ENCODE results near the gene PLCG2. TPM values are rescaled to one million over a fixed set of nuclear protein-coding genes. Genes with fewer than 3 reads are reported as not detected.

Gene PLCG2
- total RNA-seq, 1 experiment from 2014 or later = 42.4 TPM

DNA sequence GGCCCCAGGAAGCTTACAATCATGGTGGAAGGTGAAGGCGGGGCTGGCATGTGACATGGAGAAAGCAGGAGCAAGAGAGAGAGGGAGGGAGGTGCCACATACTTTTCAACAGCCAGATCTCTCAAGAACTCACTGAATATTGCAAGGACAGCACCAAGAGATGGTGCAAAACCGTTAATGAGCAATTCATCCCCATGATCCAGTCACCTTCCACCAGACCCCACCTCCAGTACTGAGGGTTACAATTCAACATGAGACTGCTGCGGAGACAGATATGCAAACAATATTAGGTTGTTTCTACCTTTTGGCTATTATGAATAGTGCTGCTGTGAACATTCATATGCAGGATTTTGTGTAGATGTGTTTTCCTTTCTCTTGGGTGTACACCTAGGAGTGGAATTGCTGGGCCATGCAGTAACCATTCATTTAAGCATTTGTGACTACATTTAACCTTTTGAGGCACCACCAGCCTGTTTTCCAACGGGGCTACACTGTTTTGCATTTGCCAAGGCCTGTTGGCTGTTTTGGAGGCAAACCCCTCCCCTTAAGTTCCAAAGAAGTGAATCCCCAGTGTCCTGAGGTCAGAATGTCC is 28.8 kb downstream of the PLCG2 start:
- in situ Hi-C loops (cut with HindIII; ENCODE audit: low sequenced_read_pairs) = loop anchor here (10.0 kb wide), 1 partner anchor 47 kb away; no protein-coding TSS in a partner anchor
- no peak for DNase-seq (ENCODE audit: low spot score)

DNA sequence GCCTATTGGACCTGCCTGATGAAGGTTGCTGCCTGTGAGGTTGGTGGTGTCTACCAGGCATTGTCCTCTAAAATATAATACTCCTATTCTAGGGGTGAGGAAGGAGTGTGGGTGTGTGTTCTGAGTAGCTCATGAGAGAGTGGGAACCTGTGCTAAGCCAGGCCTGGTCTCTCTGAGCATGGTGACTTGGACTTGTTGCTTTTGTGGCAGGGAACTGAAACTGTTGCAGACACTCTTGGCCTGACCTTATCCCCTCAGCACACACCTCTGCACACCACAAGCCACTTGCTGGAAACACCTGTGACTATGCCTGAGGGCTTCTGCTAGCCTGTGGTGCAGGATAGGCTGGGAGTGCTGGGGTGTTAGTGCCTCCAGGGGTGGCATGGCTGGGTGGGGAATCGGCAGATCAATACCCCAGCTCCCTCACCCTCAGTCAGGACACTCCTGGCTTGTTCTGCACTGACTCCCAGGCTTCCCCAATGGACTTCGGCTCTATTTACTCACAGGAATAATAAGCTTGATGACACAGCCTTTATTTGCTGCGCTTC is 29.9 kb downstream of the PLCG2 start:
- no peak for DNase-seq (ENCODE audit: low spot score)
- in situ Hi-C loops (cut with HindIII; ENCODE audit: low sequenced_read_pairs) = loop anchor here (10.0 kb wide), 1 partner anchor 46 kb away; no protein-coding TSS in a partner anchor

DNA sequence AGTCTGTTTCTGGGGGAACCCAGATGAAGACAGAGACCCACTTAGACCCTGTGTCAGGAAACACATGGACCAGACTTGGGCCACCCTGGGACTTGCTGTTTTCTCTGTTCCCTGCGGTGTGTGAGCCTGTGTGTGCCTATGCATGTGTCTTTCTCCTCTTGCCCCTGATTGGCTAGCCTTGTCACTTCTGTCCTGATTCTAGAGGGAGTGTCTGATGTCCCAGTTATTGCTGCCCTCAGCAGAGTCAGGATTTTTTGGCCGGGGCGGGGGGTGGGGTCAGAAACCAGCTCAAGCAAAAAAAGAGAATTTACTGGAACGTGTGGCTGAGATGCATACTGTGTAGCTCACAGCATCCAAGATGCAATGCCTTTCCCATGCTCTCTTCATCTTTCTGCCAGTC is 30.5 kb downstream of the PLCG2 start:
- in situ Hi-C loops (cut with HindIII; ENCODE audit: low sequenced_read_pairs) = loop anchor here (10.0 kb wide), 1 partner anchor 45 kb away; no protein-coding TSS in a partner anchor

DNA sequence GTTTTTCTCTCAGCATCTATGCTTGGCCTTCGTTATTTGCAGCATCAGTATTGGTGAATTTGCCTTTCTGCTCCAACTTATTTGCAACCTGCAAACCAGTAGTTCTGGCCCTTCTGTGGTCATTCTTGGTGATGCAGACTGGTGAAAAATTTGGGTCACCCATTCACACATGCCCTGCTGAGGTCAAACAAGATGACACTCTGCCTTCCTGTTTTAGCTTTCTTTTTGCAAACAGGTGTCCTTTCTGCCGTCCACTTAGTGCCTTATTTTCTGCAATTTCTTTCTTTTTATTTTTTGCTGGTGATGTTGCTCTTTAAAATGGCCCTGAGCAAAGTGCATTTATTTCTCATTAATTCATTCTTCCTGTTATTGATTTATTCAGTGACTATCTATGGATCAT is 31.3 kb downstream of the PLCG2 start:
- DNase-seq (ENCODE audit: low spot score) = no peak
- in situ Hi-C loops (cut with HindIII; ENCODE audit: low sequenced_read_pairs) = no loop called here

More for the DNA sequence above, 30.5 kb downstream of the PLCG2 start:
- no peak for DNase-seq (ENCODE audit: low spot score)

DNA sequence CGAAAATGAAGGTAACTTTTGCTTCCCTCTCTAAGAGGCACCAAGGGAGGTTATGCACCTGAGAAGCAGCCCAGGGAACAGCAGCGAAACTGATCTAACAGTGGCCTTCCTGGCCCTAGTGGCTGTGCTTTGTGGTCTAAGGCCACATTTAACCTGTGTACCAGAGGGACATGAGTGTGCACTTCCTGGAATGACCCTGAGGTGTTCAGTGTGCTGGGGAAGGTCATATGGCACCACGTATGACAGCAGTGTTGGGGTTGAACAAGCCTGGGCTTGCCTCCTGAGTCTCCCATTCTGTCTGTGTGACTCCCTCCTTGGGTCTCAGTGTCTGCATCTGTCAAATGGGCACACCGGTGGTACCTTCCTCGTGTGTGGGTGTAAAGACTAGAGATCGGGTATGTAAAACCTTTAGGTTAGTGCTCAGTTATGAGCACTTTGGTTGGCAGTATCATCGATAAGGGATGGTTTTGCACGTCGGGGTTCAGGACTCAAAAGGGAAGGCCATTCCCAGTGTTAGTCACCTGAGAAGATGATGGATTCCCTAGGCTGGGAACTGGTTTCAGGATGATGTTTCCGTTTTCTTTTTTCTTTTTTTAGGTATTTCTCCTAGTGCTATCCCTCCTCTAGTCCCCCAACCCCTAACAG is 31.9 kb downstream of the PLCG2 start:
- in situ Hi-C loops (cut with HindIII; ENCODE audit: low sequenced_read_pairs) = no loop called here
- DNase-seq (ENCODE audit: low spot score) = no peak

DNA sequence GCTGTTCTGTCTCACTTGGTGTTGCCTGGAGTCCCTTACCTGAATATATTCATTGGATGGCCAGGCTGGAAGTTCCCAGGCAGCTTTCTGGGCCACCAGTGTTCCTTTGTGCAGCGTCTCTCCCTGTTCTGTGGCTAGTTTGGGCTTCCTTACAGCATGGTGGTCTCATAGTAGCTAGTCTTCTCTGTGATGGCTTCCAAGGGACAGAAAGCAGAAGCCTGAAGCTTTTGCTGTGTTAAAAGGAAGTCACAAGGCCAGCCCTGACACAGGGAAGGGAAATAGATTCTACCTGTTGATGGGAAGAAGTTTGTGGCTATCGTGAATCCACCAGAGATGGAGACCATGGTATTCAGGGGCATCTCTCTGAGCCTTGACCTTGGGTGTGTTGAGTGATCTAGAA is 34.6 kb downstream of the PLCG2 start:
- DNase-seq (ENCODE audit: low spot score) = no peak
- in situ Hi-C loops (cut with HindIII; ENCODE audit: low sequenced_read_pairs) = no loop called here

DNA sequence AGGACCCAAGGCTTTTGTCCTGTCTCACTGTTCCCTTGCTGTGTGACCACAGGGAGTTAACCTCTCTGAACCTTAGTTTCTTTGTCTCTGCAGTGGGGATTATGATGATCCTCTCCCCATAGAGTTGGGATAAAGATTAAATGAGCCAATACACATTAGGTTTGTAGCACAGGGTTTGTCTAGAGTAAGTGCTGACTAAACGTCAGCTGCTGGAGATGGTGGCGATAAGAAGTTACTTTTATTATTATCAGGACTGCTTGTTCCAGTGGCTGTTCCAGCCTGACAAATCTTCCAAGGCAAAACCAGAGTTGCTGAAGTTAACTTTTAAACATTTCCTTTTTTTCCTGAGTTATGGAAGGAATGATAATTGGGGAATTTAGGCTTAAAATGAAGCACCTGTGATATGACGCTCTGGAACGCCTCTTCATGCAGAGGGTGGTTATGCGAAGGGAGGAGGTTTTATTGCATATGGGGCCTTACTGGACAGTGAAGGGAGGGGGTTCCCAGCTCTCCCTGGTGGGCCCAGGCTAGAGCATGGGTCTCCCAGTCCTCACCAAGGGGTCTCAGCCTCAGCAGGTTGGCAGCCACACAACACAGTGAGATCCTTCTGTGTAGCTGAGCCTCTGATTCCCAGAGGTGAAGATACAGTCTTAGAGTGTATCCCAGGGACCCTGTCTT is 35.8 kb downstream of the PLCG2 start:
- in situ Hi-C loops (cut with HindIII; ENCODE audit: low sequenced_read_pairs) = no loop called here
- DNase-seq (ENCODE audit: low spot score) = no peak

DNA sequence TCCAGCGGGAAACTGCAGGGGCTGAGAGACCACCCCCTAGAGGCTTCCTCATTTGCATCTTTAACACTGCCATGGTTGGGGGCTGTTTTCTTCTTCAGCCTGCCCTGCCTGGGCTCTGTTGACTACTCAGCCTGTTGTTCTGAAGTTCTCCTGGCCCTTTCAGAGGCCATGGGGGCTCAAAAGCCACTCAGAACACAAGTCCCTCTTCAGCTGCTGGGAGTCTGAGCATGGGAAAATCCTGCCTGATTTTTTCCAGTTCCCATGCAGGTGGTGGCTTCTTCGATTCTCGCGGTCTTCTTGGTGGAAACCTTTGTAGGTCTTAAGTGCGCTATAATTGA is 36.3 kb downstream of the PLCG2 start:
- in situ Hi-C loops (cut with HindIII; ENCODE audit: low sequenced_read_pairs) = no loop called here
- no peak for DNase-seq (ENCODE audit: low spot score)

DNA sequence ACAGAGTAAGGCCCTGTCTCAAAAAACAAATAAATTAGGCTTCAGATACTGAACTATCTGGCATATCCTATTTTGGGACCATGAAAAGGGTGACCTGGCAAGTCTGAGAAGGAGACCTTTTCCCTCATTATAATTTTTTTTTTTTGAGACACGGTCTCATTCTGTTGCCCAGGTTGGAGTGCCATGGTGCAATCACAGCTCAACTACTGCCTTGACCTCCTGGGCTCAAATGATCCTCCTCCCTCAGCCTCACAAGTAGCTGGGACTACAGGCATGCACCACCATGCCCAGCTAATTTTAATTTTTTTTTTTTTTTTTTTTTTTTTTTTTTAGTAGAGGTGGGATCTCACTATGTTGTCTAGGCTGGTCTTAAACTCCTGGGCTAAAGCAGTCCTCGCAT is 37.3 kb downstream of the PLCG2 start:
- in situ Hi-C loops (cut with HindIII; ENCODE audit: low sequenced_read_pairs) = no loop called here
- DNase-seq (ENCODE audit: low spot score) = no peak

DNA sequence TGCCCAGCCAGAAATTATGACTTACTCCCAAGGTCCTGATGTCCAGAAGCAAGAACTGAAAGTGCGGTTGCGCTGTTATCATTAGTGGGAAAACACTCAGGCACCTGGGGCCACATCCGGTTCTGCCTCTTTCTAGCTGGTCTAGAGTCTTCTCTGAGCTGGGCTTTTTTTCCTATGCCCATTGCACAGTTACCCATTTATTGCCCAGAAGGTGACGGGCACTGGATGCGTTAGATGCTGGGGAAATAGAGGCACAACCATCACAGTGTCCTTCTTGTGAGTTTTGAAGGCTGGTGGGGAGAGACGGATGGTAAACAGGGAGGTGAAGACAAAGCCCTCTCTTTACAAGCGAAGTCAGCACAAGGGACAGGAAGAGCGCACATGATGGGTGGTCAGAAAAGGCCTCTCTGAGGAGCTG is 37.7 kb downstream of the PLCG2 start:
- no peak for DNase-seq (ENCODE audit: low spot score)
- in situ Hi-C loops (cut with HindIII; ENCODE audit: low sequenced_read_pairs) = no loop called here

DNA sequence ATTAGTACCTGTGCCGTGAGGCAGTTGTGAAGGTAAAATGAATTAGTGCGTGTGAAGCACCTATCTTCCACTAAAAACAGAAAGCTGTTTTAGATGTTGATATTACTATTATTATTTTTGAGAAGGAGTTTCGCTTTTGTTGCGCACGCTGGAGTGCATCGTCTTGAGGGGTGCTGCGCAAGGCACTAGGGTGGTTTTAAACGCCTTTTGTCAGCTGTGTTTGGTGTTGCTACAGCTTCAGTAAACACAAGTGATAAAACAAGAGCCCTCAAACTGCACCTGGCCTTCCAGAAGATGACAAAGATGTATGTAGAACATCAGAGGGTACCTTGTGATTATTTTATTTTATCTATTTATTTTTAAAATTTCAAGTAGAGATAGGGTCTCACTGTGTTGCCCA is 38.2 kb downstream of the PLCG2 start:
- in situ Hi-C loops (cut with HindIII; ENCODE audit: low sequenced_read_pairs) = no loop called here
- no peak for DNase-seq (ENCODE audit: low spot score)

DNA sequence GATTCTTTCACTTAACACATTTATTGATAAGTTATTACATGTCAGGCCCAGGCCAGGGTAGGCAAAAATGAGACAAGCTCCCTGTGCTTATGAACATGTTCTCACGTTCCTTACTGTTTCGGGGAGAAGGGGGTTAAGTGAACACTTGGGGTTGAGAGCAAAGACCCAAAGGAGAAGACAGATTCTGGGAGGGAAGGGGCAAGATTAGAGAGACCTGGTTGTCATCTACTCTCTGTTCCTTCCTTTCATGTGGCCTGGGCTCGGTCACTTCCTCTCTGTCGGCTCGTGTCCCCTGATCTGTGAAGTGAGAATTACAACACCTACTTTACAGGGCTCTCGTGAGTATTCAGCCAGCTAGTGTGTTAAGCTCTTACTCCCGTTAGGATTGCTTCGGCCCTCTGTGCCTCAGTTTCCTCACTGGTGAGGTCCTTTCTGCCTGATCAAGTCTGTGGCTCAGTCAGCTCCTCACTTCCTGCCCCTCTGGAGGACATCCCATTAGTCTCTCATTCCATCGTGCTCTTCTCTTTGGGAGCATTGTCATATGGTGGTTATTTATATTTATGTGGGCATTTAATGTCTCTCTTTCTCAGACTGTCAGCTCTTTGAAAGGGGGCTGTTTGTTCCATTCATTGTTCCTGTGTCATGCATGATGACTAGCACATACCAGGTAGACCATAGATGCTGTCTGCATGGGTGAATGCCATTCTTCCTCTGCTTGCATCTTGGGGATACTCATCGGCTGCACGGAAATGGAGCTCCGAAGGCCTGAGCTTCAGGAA is 38.9 kb downstream of the PLCG2 start:
- in situ Hi-C loops (cut with HindIII; ENCODE audit: low sequenced_read_pairs) = no loop called here
- no peak for DNase-seq (ENCODE audit: low spot score)

DNA sequence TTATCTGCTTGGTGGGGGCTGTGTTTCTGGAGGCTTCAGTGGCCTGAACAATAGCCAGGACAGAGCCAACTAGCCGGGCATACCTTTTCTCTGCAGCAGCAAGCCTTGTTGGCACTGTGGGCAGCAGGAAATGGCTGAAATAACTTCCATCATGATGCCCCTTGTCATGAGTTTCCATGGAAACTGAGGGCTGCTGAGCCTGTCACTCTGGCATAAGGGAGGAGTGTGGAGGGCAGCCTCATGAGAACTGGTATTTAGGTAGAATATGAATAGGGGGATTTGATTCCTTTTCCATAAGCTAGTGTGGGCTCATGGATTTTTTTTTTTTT is 39.4 kb downstream of the PLCG2 start:
- in situ Hi-C loops (cut with HindIII; ENCODE audit: low sequenced_read_pairs) = no loop called here
- no peak for DNase-seq (ENCODE audit: low spot score)

DNA sequence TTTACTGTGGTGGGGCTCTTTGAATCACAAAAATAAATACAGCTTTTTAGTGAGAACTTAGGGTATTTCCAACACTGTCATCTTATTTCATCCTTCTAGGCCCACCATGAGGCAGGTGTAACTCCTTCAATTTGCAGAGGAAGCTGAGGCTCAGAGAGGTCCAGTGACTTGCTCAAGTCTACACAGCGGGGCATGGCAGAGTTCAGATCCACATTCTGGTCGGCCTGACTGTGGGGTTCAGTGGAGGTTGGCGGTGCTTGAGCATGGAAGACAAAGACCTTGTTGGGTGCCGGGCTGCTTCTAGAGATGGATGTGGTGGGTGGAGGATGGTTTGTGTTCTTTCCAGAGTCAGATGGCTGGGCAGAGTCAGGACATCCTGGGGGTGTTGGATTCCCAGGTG is 39.8 kb downstream of the PLCG2 start:
- no peak for DNase-seq (ENCODE audit: low spot score)
- in situ Hi-C loops (cut with HindIII; ENCODE audit: low sequenced_read_pairs) = no loop called here

DNA sequence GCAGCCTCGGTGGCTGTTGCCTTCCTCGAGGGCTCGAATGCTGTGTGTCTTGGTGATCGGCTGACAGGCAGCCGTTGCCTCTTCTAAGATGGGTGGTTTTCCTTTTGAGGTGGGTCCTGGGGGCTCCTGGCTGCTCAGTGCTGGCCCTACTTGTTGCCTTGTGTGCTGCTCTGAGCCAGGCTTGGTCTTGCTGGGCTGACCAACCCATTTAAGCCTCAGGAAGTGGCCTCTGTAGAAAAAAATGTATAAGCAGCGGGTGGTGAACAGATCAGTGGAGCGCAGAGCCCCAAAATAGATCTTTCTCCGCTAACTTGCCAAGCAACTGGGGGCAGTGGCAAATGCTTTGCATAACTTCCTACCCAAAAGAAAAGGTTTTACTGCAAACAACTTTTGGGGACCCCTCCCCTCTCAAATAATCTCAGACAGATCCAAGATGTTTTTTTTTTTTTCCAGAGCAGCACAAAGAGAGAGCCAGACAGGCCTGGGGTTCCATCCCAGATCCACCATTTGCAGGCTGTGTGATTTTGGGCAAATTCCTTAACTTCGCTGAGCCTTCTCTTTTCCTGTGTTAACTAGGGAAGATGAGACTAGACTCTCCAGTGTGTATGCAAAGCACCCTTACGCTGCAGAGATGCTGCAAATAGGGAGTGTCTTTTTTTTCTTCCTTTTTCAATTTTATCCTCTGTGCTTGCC is 42.5 kb downstream of the PLCG2 start:
- in situ Hi-C loops (cut with HindIII; ENCODE audit: low sequenced_read_pairs) = no loop called here
- no peak for DNase-seq (ENCODE audit: low spot score)

DNA sequence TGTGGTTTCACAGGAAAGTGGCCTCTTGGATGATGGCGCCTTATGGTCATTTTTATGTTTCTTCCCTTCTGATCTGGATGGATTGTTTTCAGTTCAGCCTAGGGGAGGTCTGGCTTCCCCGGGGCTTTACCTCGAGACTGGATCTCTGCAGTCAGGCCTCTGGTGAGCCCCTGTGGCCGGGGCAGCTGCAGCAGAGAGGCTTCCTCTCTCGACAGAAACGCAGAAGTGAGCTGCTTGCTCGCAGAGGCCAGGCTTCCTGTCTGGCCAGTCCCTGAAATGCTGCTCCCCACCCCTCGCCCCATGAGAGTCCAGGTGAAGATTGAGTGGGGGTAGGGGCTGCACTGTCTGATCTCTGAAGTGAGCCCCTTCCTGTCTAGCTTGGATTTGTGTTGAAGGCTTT is 44.0 kb downstream of the PLCG2 start:
- in situ Hi-C loops (cut with HindIII; ENCODE audit: low sequenced_read_pairs) = no loop called here
- DNase-seq (ENCODE audit: low spot score) = no peak

DNA sequence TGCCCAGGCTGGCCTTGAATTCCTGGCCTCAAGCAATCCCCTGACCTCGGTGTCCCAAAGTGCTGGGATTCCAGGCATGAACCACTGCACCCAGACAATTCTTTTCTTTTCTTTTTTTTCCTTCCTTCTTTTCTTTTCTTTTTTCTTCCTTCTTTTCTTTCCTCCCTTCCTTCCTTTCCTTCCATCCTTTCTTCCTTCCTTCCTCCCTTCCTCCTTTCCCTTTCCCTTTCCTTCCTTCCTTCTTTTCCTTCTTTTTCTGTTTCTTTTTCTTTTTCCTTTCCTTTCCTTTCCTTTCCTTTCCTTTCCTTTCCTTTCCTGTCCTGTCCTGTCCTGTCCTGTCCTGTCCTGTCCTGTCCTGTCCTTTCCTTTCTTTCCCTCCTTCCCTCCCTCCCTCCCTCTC is 44.6 kb downstream of the PLCG2 start:
- in situ Hi-C loops (cut with HindIII; ENCODE audit: low sequenced_read_pairs) = no loop called here
- DNase-seq (ENCODE audit: low spot score) = no peak

DNA sequence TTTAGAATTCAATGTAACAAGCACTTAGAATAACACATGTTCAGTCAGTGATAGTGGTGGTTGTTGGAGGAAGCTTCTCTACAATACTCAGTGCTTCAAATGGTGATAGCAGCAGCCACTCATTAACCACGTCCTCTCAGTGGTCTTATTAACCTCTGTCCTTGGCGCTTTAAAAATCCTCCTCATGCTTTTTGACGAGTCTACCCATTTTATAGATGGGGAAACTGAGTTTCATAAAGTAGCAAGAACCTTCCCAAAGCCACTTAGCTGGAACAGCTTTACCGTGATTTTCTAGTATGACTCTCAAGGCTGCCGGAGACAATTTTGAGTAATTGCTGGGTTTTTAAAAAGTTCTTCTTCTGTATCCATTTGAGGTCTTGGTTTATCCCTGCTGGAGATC is 47.4 kb downstream of the PLCG2 start:
- in situ Hi-C loops (cut with HindIII; ENCODE audit: low sequenced_read_pairs) = no loop called here
- DNase-seq (ENCODE audit: low spot score) = no peak

DNA sequence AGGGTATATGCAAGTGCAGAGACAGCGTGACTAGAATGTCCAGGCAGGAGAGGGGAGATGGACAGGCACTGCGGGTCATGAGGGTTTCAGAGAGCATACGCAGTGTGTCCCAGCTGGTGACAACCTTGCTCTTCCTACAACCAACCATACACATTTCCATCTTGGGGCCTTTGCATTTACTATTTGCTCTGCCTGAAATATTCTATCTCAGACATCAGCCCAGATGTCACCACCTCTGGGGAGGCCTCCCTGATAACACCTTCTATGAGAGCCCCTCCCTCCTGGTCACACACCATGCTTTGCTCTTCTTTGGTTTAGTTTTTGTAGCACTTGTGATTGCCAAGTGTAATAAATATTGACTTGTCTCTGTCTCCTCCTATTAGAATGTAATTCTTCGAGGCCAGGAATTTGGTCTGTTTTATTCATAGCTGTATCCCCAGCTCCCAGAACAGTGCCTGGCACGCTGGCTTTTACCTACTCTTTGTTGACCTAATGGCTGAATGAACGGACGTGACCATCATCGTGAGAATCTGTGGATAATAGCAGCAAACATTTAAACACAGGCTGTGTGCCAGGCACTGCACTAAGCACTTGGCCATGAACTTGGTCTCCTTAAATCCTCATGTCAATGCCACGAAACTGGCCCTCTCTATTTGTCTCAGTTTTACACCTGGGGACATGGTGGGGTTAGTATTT is 51.9 kb downstream of the PLCG2 start:
- in situ Hi-C loops (cut with HindIII; ENCODE audit: low sequenced_read_pairs) = no loop called here
- no peak for DNase-seq (ENCODE audit: low spot score)

Data from G401 (cell line).